CD8-positive, alpha-beta memory T cell (primary cell): Measurements from ENCODE around the gene MAPRE2. TPM values are rescaled to one million over a fixed set of nuclear protein-coding genes. Genes with fewer than 3 reads are reported as not detected.

Experiments used
- CTCF ChIA-PET: fragments of 350-600 bp; sonication (Branson Sonifier 250); formaldehyde crosslinking; loops from one replicate; lab custom pipeline; 2021; ENCODE audit warnings: antibody characterized with exemption; lab: Charles Lee
- POLR2A ChIA-PET: fragments of 350-600 bp; sonication (Branson Sonifier 250); formaldehyde crosslinking; loops from one replicate; lab custom pipeline; 2021; ENCODE audit warnings: antibody characterized with exemption; lab: Charles Lee
- DNase-seq, 5 donors: peaks; one replicate each; pipeline versions ENCODE4 v3.0.0 to v3.0.0-alpha.2; 2020 to 2022; ENCODE audit warnings: mixed read lengths in 1 of 5
- H3K27ac ChIP-seq: one replicate; pipeline ENCODE4 v1.7.0; 2013; ENCODE audit warnings: low read depth, mild to moderate bottlenecking, low read length, moderate library complexity
- H3K27me3 ChIP-seq: 2 replicates; pipeline ENCODE4 v1.7.0; 2013; ENCODE audit warnings: low read length, mild to moderate bottlenecking; ENCODE audit not compliant: insufficient read depth, poor library complexity, severe bottlenecking
- H3K36me3 ChIP-seq: 2 replicates; pipeline ENCODE4 v1.7.0; 2013; ENCODE audit warnings: mild to moderate bottlenecking, low read length, moderate library complexity; ENCODE audit not compliant: insufficient read depth
- H3K4me1 ChIP-seq: 2 replicates; pipeline ENCODE4 v1.7.0; 2013; ENCODE audit warnings: mild to moderate bottlenecking, low read length, moderate library complexity; ENCODE audit not compliant: insufficient read depth
- H3K4me3 ChIP-seq: 2 replicates; pipeline ENCODE4 v1.7.0; 2013; ENCODE audit warnings: mild to moderate bottlenecking, low read length
- H3K9me3 ChIP-seq: 2 replicates; pipeline ENCODE4 v1.7.0; 2013; ENCODE audit warnings: mild to moderate bottlenecking, low read length
- H3K27ac Mint-ChIP-seq, 8 donors: one replicate each; pipeline ENCODE4 v1.8.0; 2020 to 2021; ENCODE audit warnings: mixed read lengths in 8 of 8, mild to moderate bottlenecking in 6 of 8, inconsistent platforms in 3 of 8, moderate library complexity in 3 of 8
- H3K27me3 Mint-ChIP-seq, 2 donors: one replicate each; pipeline ENCODE4 v1.8.0; 2020 to 2021; ENCODE audit warnings: mixed read lengths in 2 of 2, mild to moderate bottlenecking in 1 of 2, moderate library complexity in 1 of 2
- H3K36me3 Mint-ChIP-seq, 3 donors: one replicate each; pipeline ENCODE4 v1.8.0; 2020 to 2021; ENCODE audit warnings: mixed read lengths in 3 of 3, inconsistent platforms in 1 of 3, mild to moderate bottlenecking in 1 of 3
- H3K4me1 Mint-ChIP-seq, 3 donors: one replicate each; pipeline ENCODE4 v1.8.0; 2020 to 2021; ENCODE audit warnings: mixed read lengths in 3 of 3, inconsistent platforms in 1 of 3, mild to moderate bottlenecking in 1 of 3
- H3K4me3 Mint-ChIP-seq, 7 donors: one replicate each; pipeline ENCODE4 v1.8.0; 2020 to 2021; ENCODE audit warnings: mixed read lengths in 7 of 7, mild to moderate bottlenecking in 6 of 7, moderate library complexity in 4 of 7, inconsistent platforms in 2 of 7
- H3K9me3 Mint-ChIP-seq, 5 donors: one replicate each; pipeline ENCODE4 v1.8.0; 2020 to 2022; ENCODE audit warnings: mixed read lengths in 5 of 5, mild to moderate bottlenecking in 3 of 5, moderate library complexity in 2 of 5, inconsistent platforms in 1 of 5
- polyA plus RNA-seq: library from polyadenylated mRNA; unstranded; fragments of 300-500 nt; fragmentation: Illumina TruSeq; gene quantifications from one replicate; pipeline ENCODE4 v1.2.3, GENCODE V29; 2021
- total RNA-seq, 2 experiments: library from RNA; stranded (reverse); gene quantifications; one replicate each; pipeline ENCODE4 v1.2.3, GENCODE V29; 2021

Gene MAPRE2
- total and polyA plus RNA-seq, 3 experiments from 2014 or later = 38.5 to 80.4 (median 38.6) TPM

GRCh38 chr18:35153609-35154272 lies 112.5 kb downstream of the MAPRE2 start:
- CTCF ChIA-PET = interaction anchor here (1.0 kb wide), 1 partner anchor 10 kb away, joined by 3 read pairs; no protein-coding TSS in a partner anchor

GRCh38 chr18:35155398-35156117 lies 114.3 kb downstream of the MAPRE2 start:
- CTCF ChIA-PET = no interaction called here
- peaks cover 19% of the 10 kb centered on the region for H3K4me1 ChIP-seq
- POLR2A ChIA-PET = no interaction called here

More at GRCh38 chr18:35153609-35154272, 112.5 kb downstream of the MAPRE2 start:
- Mint-ChIP-seq H3K27me3 (peaks cover 0 to 9% of the 10 kb centered on the region in 2 donors), H3K4me3 (no peak overlapping the region), H3K36me3 (peaks cover 5 to 13% (median 8%) of the 10 kb centered on the region in 3 donors), H3K4me1 (peaks cover 11 to 24% (median 19%) of the 10 kb centered on the region in 3 donors), H3K27ac (no peak overlapping the region), H3K9me3 (peaks cover 5 to 11% (median 6%) of the 10 kb centered on the region in 5 donors)
- Histone ChIP-seq H3K4me1 (peaks cover 13% of the 10 kb centered on the region), H3K9me3 (no peaks in the 10 kb centered on the region), H3K4me3 (no peak overlapping the region), H3K27me3 (no peaks in the 10 kb centered on the region), H3K27ac (no peak overlapping the region), H3K36me3 (no peaks in the 10 kb centered on the region)
- POLR2A ChIA-PET = no interaction called here
- no peak for DNase-seq

DNA sequence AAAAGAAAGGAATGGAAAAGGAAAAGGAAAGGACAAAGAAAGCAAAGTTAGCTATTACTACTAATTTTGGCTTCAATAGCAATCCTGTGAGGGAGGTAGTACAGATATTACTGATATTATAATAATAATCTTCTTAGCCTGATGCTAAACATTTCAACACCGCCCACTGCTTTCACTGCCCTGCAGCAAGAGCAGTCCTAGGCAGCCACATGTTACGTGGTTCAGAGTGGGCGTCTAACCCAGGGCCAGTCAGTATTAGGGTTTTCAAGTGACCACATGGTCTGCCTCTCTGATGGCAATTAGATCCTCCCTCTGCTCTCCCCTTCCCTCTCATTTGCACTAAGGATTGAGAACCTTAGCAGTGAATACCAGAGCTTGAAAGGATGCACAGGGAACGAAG lies 116.0 kb downstream of the MAPRE2 start:
- H3K27ac Mint-ChIP-seq = peak overlapping the region in 1 of 8 donors; percentile 51
- ChIA-PET CTCF (interaction anchor here (1.2 kb wide), 1 partner anchor 24 kb away, joined by 3 read pairs; no protein-coding TSS in a partner anchor), POLR2A (no interaction called here)
- no peaks in the 10 kb centered on the region for H3K27me3 ChIP-seq
- DNase-seq = no peak
- peaks cover 19% of the 10 kb centered on the region for H3K4me1 ChIP-seq
- no peak overlapping the region for H3K27ac ChIP-seq
- no peak overlapping the region for H3K4me3 ChIP-seq
- H3K9me3 Mint-ChIP-seq = no peaks in the 10 kb centered on the region
- no peaks in the 10 kb centered on the region for H3K36me3 ChIP-seq
- H3K36me3 Mint-ChIP-seq = no peaks in the 10 kb centered on the region
- no peaks in the 10 kb centered on the region for H3K9me3 ChIP-seq
- H3K27me3 Mint-ChIP-seq = peaks cover 8 to 10% of the 10 kb centered on the region in 2 donors
- H3K4me3 Mint-ChIP-seq = no peak overlapping the region
- peaks cover 20 to 34% (median 29%) of the 10 kb centered on the region in 3 donors for H3K4me1 Mint-ChIP-seq

More at GRCh38 chr18:35155398-35156117, 114.3 kb downstream of the MAPRE2 start:
- no peaks in the 10 kb centered on the region for H3K9me3 ChIP-seq
- DNase-seq = no peak
- H3K27ac Mint-ChIP-seq = peak overlapping the region in 2 of 8 donors; percentile 22 to 60
- no peaks in the 10 kb centered on the region for H3K36me3 Mint-ChIP-seq
- no peaks in the 10 kb centered on the region for H3K36me3 ChIP-seq
- H3K27me3 ChIP-seq = no peaks in the 10 kb centered on the region
- no peak overlapping the region for H3K4me3 ChIP-seq
- no peak overlapping the region for H3K4me3 Mint-ChIP-seq
- H3K27ac ChIP-seq = no peak overlapping the region
- H3K9me3 Mint-ChIP-seq = peaks cover 0 to 2% (median 0%) of the 10 kb centered on the region in 5 donors
- peaks cover 20 to 34% (median 29%) of the 10 kb centered on the region in 3 donors for H3K4me1 Mint-ChIP-seq
- H3K27me3 Mint-ChIP-seq = peaks cover 7 to 8% of the 10 kb centered on the region in 2 donors

DNA sequence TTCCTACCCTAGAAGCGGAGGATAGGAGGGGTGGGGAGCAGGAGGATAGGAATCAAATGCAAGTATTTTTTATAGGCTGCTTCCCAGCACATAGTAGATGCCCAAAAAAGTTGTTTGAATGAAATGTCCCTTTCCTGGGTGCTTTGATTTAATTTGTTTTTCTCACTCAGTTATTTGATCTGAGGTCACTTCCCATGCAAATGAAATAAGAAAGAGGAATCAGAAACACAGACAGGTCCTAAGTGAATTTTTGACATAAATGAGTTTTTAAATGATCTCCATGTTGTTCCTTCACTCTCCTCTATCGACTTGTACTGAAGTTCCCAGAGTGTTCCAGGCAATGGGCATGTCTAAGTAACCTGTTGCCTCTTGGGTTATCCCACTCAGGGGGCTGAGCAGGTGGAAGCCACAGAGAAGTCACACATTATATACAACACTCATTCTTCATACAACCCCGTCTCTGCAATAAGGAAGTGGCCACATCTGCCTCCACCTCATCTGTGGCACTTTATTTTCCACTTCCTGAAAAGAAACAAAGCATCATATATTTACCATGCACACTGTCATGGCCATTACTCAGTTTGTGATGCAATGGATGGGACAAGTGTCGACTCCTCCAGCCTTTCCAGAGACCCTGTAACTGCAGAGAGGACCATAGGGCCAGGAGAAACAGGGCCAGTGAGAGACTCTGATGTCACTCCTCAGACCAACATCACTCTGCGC lies 117.7 kb downstream of the MAPRE2 start:
- H3K36me3 Mint-ChIP-seq = peaks cover 0 to 4% (median 0%) of the 10 kb centered on the region in 3 donors
- H3K27ac Mint-ChIP-seq = peak overlapping the region in 4 of 8 donors; percentile 18 to 73 (median 38)
- Histone ChIP-seq H3K9me3 (no peaks in the 10 kb centered on the region), H3K36me3 (no peaks in the 10 kb centered on the region), H3K27ac (no peak overlapping the region), H3K27me3 (no peaks in the 10 kb centered on the region), H3K4me1 (peaks cover 17% of the 10 kb centered on the region), H3K4me3 (no peak overlapping the region)
- ChIA-PET POLR2A (no interaction called here), CTCF (interaction anchor here (1.0 kb wide), 1 partner anchor 15 kb away, joined by 4 read pairs; no protein-coding TSS in a partner anchor)
- peak overlapping the region in 1 of 7 donors; percentile 51 for H3K4me3 Mint-ChIP-seq
- H3K9me3 Mint-ChIP-seq = no peaks in the 10 kb centered on the region
- peaks cover 12 to 18% of the 10 kb centered on the region in 2 donors for H3K27me3 Mint-ChIP-seq
- DNase-seq = no peak
- peaks cover 16 to 27% (median 25%) of the 10 kb centered on the region in 3 donors for H3K4me1 Mint-ChIP-seq

GRCh38 chr18:35159782-35160181 lies 118.6 kb downstream of the MAPRE2 start:
- CTCF ChIA-PET = interaction anchor here (1.0 to 1.3 kb wide), 2 partner anchors 16 to 114 kb away, joined by 3 to 4 read pairs; no protein-coding TSS in a partner anchor
- peaks cover 10% of the 10 kb centered on the region for H3K4me1 ChIP-seq
- H3K4me1 Mint-ChIP-seq = peaks cover 12 to 22% (median 20%) of the 10 kb centered on the region in 3 donors
- H3K36me3 Mint-ChIP-seq = peaks cover 0 to 6% (median 0%) of the 10 kb centered on the region in 3 donors
- no peak for DNase-seq
- H3K4me3 ChIP-seq = no peak overlapping the region
- H3K9me3 ChIP-seq = no peaks in the 10 kb centered on the region
- no peak overlapping the region for H3K4me3 Mint-ChIP-seq
- H3K27ac ChIP-seq = no peak overlapping the region
- no peaks in the 10 kb centered on the region for H3K27me3 ChIP-seq
- H3K27ac Mint-ChIP-seq = peak overlapping the region in 1 of 8 donors; percentile 47
- peaks cover 12 to 22% of the 10 kb centered on the region in 2 donors for H3K27me3 Mint-ChIP-seq
- POLR2A ChIA-PET = no interaction called here
- H3K9me3 Mint-ChIP-seq = no peaks in the 10 kb centered on the region
- no peaks in the 10 kb centered on the region for H3K36me3 ChIP-seq

GRCh38 chr18:35161485-35161884 lies 120.3 kb downstream of the MAPRE2 start:
- CTCF ChIA-PET = no interaction called here
- Mint-ChIP-seq H3K36me3 (peaks cover 0 to 6% (median 0%) of the 10 kb centered on the region in 3 donors), H3K9me3 (no peaks in the 10 kb centered on the region), H3K4me3 (no peak overlapping the region), H3K27me3 (peaks cover 17 to 26% of the 10 kb centered on the region in 2 donors), H3K4me1 (peaks cover 10 to 20% (median 18%) of the 10 kb centered on the region in 3 donors), H3K27ac (no peak overlapping the region)
- no peak for DNase-seq
- H3K4me1 ChIP-seq = peaks cover 10% of the 10 kb centered on the region
- H3K4me3 ChIP-seq = no peak overlapping the region
- no peak overlapping the region for H3K27ac ChIP-seq
- no peaks in the 10 kb centered on the region for H3K36me3 ChIP-seq
- H3K9me3 ChIP-seq = no peaks in the 10 kb centered on the region
- POLR2A ChIA-PET = no interaction called here
- H3K27me3 ChIP-seq = no peaks in the 10 kb centered on the region

- ChIA-PET CTCF (no interaction called here), POLR2A (no interaction called here)
- Histone ChIP-seq H3K4me3 (no peak overlapping the region), H3K27me3 (no peaks in the 10 kb centered on the region), H3K27ac (no peak overlapping the region), H3K36me3 (no peaks in the 10 kb centered on the region), H3K4me1 (peaks cover 10% of the 10 kb centered on the region), H3K9me3 (no peaks in the 10 kb centered on the region)
- no peak overlapping the region for H3K27ac Mint-ChIP-seq
- no peaks in the 10 kb centered on the region for H3K9me3 Mint-ChIP-seq
- peaks cover 0 to 6% (median 0%) of the 10 kb centered on the region in 3 donors for H3K36me3 Mint-ChIP-seq
- peaks cover 10 to 20% (median 18%) of the 10 kb centered on the region in 3 donors for H3K4me1 Mint-ChIP-seq
- H3K4me3 Mint-ChIP-seq = no peak overlapping the region
- DNase-seq = no peak
- peaks cover 17 to 26% of the 10 kb centered on the region in 2 donors for H3K27me3 Mint-ChIP-seq
These were observed 120.7 kb downstream of the MAPRE2 start for GRCh38 chr18:35161934-35162333.
